HEK293 (cell line): ENCODE data around the gene SLC25A42.

Experiments used
- CTCF ChIP-seq: fragments of 450-650 bp; formaldehyde crosslinking; IDR thresholded peaks from 2 replicates; pipeline ENCODE4 v1.5.1; 2016; ENCODE audit warnings: missing biosample characterization, missing genetic modification characterization
- TSHZ1 ChIP-seq: fragments of 450-650 bp; formaldehyde crosslinking; IDR thresholded peaks from 2 replicates; pipeline ENCODE4 v1.5.1; 2016; ENCODE audit warnings: missing biosample characterization, missing genetic modification characterization, borderline replicate concordance
- ZNF223 ChIP-seq: fragments of 450-650 bp; formaldehyde crosslinking; IDR thresholded peaks from 2 replicates; pipeline ENCODE4 v1.5.1; 2016; ENCODE audit warnings: missing biosample characterization, missing genetic modification characterization

GRCh38 chr19:19152668-19153384 is 89.0 kb downstream of the SLC25A42 start:
- TF ChIP-seq TSHZ1 (tag by site-specific recombination) (no peak), ZNF223 (tag by site-specific recombination) (no peak), CTCF (tag by site-specific recombination) (no peak)
